GM12874 (cell line): ENCODE measurements around the gene NDOR1.

Experiments
- TF ChIP-seq, protein P1 (sequence below): IDR thresholded peaks from 2 replicates; pipeline ENCODE4 v1.5.1; 2011; ENCODE audit warnings: low read depth, mild to moderate bottlenecking, control low read depth, low read length, moderate library complexity; ENCODE audit not compliant: insufficient read depth

The NDOR1 gene

GRCh38 chr9:137199411-137200121, 5.9 kb upstream of the NDOR1 start:
- TF ChIP-seq, protein P1, sequence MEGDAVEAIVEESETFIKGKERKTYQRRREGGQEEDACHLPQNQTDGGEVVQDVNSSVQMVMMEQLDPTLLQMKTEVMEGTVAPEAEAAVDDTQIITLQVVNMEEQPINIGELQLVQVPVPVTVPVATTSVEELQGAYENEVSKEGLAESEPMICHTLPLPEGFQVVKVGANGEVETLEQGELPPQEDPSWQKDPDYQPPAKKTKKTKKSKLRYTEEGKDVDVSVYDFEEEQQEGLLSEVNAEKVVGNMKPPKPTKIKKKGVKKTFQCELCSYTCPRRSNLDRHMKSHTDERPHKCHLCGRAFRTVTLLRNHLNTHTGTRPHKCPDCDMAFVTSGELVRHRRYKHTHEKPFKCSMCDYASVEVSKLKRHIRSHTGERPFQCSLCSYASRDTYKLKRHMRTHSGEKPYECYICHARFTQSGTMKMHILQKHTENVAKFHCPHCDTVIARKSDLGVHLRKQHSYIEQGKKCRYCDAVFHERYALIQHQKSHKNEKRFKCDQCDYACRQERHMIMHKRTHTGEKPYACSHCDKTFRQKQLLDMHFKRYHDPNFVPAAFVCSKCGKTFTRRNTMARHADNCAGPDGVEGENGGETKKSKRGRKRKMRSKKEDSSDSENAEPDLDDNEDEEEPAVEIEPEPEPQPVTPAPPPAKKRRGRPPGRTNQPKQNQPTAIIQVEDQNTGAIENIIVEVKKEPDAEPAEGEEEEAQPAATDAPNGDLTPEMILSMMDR = no peak

DNA sequence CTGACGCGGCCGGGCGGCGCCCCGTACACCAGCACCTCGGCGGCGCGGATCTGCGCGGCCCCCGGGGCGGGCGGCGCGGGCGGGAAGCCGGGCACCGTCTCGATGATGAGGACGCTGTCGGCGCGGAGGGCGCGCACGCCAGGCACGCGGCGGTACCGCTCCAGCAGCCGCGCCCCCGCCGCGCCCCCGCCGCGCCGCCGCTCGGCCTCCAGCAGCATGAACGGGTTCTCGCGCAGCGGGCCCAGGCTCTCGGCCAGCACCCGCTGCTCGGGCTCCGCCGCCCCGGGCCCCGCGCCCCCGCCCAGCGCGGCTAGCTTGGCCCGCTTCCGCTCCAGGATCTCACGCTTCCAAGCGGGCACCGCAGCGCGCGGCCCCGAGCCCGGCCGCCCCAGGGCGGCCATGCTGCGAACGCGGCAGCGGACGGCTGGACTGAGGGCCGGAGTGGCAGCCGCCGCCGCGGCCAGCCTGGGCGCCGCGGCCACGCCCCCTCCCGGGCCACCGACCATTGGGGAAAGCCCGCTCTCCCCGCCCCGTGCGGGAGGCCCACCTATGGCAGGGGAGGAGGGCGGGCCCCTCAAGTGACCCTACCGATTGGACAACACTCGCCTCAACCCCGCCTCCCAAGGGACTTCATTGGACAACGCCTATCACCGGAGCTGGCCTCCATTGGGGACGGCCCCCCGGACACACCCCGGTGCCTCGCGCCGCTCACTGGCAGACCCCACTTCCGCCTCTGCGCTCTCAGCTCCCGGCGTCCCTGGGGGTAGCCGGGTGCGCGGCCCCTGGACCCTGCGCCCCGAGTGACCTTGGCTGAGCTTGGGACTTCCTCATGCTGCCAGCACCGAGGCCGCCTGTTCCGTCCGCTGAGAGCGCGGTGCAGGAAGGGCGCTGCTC, 4.9 kb upstream of the NDOR1 start, which contains the start of gene TPRN:
TPRN (minus strand) TSS at position 431 of the 894 bp plus-strand sequence; CDS start at position 401, 30 bp downstream.
- TF ChIP-seq, protein P1 = no peak

- TF ChIP-seq, protein P1 = no peak
These were observed 4.2 kb upstream of the NDOR1 start for GRCh38 chr9:137201205-137201868.

- TF ChIP-seq, protein P1 = no peak
These were observed 2.5 kb upstream of the NDOR1 start for GRCh38 chr9:137202966-137203365.

- TF ChIP-seq, protein P1 = no peak
These were observed 772 bp upstream of the NDOR1 start for GRCh38 chr9:137204731-137205125.

GRCh38 chr9:137206602-137207001, 1.1 kb downstream of the NDOR1 start:
- TF ChIP-seq, protein P1 = no peak

- TF ChIP-seq, protein P1 = no peak
These were observed 6.0 kb downstream of the NDOR1 start for GRCh38 chr9:137211532-137211931.
